HG03064 (cell line): ENCODE data around the gene CYP4B1.
"Not testable (repeated sequence)": the region's sequence is repeated elsewhere in the genome, so short reads cannot be mapped to it uniquely, and the experiment has no call there.

Experiments
- ATAC-seq: cut with Tn5 transposase; IDR thresholded peaks from one replicate; pipeline ENCODE4 v1.9.1; 2021; ENCODE audit warnings: low read depth; ENCODE audit not compliant: unreplicated experiment

CYP4B1 gene

DNA sequence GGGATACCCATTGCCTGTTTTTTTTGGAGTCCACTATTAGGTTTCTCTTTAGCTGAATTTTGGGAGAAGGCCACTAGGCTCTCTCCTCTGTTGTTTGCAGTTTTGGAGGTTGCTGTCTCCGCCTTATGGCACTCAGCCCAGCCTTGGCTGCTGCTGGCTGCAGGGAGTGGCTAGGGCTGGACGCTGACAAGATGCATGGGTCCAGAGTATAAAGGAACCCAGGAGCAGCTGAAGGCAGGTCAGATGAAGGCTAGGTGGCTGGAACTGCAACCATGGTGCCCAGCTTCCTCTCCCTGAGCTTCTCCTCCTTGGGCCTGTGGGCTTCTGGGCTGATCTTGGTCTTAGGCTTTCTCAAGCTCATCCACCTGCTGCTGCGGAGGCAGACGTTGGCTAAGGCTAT lies at the start of gene CYP4B1:
CYP4B1 (plus strand) TSS at position 237 of the 400 bp plus-strand sequence; CDS start at position 273, 36 bp downstream.
- no peak for ATAC-seq

DNA sequence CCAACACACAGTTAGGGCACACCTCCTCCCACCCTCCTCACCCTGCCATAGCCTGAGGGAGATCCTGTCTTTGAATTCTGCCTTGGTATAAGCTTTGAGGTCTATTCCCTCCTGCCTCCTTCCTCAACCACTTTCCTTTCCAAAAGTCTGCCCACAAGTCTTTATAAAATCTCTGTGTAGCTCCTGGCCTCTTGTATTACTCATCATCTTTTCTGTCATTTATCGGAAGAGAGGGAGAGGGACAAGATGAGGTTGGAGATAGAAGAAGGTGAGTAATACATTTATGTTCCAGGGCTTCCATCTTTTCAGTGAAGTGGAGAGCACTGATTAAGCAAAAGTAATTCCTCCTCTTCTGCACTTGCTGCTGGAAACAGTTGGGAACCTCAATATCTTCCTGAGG lies 49.4 kb upstream of the CYP4B1 start:
- ATAC-seq, result no peak

DNA sequence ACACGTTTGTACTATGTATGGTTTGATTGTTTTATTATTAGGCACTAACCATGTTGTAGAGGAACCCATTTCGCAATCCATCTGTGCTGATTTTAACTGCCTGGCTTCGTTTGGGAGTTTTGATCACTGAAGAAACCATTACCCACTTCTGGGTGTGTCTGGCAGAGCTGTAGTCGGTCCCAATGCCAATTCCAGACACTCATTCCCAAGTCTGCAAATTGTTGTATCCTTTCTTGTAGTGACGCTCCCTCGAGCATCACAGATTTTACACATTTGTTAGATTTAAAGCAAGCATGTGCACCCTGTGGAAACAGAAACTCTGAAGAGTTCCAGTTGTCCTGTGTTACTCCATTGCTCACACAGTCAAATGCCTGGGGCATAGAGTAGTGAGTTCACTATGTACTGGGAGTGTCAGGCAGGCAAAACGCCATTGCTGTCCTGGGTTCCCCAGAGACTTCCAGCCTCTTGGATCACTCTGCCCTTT lies 48.9 kb upstream of the CYP4B1 start:
- ATAC-seq, result no peak

DNA sequence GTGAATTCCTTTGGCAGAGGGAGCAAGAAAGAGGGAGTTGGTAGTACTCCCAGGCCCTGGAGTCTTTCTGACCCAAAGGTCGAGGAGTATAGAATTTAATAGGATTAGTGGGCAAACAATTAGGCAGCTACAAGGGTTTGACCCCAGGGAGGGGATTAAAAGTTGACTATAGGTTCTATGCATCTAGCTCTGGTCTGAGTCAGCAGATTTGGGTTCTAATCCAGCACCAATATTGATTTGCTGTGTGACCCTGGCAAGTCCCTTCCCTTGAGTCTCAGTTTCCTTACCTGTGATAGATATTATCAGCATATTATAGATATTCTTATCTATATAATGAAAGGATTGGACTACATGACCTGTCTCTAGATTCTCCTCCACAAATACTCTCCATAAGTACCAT lies 44.9 kb upstream of the CYP4B1 start:
- ATAC-seq, result no peak

DNA sequence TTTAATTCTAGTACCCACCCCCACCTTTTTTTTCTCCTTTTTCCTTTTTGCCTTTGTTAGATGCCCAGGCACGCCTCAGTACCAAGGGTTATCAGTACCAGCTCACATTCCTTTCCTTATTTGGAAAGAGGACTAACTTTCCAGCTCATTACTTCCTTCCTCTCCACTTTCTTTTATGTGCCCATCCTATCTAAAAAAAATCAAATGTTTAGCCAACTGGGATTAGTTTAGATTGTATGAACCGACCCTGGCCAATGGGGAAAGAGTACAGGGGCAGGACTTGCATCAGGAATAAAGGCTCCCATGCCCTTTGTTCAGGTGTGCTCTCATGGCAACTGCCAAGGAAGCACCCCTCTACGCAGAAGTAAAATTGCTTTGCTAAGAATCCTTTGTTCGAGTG lies 44.1 kb upstream of the CYP4B1 start:
- not testable (repeated sequence) for ATAC-seq

DNA sequence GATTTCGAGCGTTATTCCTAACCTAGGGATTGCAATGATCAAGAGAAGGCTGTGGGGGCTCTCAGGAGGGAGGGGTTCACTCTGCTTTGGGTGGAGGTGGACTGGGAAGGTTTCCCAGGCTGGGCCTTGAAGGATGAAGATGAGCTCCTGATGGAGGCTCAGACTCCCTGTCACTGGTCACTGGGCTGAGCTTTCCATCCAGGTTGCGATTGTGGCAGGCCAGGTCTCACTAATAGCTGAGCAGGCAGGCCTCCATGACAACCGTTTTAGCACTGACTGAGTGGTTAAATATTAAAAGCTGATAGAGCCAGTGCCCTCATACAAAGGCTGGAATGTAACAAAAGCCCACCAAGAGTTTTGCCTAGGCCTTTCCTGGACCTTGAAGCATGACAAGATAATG lies 43.7 kb upstream of the CYP4B1 start:
- ATAC-seq, result no peak

DNA sequence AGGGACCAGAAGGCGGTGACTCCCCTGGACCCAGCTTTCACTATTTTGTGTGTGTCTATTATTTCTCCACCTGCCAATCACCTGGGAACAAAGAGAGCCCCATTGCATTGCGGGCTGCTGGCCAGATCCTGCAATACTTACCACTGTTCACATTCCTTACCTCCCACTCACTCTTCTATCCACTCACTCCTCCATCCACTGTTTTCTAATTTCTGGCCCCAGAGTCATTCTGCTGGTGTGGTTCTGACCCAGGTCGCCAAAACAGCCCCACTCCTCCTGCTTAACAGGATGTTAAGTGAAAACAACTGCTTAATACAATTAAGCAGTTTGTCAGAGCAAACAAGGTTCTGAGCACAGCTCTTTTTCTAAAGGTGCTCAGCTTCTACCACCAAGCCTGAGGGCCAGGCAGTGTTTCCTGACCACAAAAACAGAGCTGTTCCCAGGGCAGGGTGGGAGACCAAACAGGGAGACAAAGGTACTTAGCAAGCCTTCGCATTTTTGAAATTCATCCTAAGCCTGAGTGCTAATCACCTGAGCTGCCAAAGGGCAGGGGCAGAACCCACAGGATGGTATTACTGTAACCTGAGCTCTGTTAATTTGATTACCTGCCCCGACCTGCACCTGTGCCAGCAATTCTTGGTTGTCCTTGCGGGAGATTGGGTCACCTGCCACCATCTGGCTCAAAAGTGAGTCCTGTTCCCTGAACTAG lies 41.4 kb upstream of the CYP4B1 start:
- no peak for ATAC-seq

DNA sequence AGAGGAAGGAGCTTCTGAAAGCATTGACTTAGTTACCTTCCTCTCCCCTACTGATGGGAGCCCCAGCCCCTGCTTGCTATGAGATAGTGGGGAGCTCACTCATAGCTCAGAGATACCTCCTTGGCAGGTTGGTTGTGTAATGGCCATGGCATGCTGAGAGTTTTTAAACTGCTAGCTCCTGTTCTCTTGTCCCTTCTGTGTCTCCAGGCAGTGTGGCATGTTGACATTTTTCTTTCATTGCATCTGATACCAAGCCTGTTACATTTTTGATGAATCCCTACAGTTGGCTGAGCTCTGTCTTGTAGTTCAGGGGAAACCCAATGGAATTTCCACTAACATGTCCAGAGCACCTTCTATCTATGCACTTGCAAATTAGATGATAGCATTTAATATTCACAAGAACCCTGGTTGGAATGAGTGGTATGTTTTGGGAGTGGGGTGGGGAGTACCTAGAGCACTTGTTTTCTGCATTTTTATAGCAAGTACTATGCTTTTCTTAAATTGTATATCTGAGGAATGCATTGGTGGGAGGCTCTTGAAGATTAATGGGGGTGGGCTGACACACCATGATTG lies 40.8 kb upstream of the CYP4B1 start:
- ATAC-seq, result no peak

DNA sequence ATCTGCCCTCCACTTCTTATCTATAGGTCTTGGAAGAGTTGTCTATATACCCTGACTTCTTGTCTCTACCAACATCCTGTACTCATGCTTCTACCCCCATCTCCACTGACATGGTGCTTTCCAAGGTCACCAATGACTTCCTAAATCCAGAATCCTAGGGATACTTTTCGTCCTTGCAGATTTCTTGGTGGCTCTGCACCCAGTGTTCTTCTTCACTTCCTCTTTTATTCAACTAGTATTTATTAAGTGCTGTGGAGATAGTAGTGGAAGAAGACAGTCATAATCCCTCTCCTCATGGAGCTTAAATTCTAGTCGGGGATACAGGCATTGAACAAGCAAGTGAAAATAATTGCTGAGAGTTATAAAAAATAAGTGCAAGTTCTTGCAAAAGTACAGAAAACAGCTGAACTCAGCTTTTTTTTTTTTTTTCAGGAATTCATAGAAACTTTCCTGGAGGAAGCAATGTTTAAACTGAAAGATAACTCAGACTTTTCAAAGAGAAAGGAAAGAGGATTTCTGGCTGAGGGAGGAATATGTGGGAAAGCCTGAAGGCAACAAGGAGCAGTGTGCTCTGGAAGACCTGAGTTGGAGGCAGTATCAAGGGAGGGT lies 38.2 kb upstream of the CYP4B1 start:
- ATAC-seq, result no peak

DNA sequence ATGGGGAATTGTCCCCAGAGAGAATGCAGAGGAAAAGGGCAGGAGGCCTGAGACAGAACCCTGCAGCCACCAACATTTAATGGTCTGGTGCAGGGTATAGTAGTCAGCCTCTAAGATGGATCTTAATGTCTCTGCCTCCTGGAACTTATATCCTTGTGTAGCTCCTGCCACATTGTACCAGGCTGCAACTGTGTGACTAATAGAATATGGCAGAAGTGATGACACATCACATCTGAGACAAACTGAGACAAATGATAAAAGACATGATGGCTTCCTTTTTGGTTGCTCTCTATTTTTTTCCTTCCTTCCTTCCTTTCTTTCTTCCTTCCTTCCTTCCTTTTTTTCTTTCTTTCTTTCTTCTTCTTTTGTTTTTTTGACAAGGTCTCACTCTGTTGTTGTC lies 37.1 kb upstream of the CYP4B1 start:
- no peak for ATAC-seq

DNA sequence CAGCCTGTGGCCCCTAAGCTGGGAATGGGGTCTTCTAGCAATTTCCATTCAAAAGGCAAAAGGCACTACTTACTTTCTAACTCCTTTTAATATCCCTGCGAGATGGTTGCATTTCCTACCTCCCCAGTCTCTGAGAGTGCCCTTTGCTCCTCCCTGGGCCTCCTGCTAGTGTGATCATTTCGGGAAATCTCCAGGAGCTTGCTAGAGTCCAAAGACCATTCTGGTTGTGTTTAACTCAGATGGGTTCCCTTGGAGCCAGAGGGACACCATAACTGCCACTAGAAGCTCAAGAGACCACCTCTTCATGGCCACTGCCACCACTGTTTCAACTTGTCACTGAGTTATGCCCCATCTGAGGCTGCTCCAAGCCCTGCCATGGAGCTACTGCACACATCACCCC lies 34.4 kb upstream of the CYP4B1 start:
- no peak for ATAC-seq

DNA sequence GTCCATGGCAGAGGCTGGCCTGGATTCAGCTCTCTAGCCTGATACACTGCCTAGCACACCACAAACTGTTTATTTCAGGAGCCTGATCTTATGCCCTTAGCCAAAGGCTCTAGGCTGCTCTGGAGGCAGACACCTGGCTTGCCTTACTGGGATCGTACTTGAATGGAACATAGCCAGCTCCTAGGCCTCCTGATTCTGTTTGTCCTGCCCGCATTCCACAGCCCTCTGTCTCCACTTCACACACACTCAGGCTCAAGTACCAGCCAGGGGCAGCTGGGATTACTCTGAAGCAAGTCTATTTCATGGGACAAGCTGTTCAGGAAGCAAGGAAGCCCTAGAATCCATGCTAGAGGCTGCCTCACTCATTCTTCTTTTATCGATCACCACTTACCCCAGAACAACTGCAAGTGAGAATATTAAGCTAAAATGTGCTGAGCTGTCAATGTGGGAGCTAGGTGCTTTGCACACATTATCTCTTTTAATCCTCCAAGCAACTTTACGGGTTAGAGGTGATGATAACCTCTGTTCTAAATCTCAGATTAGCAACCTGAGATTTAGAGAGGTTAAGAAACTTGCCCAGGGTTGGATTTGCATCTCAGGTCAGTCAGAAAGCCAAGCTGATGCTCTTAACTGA lies 31.1 kb upstream of the CYP4B1 start:
- ATAC-seq, result no peak

DNA sequence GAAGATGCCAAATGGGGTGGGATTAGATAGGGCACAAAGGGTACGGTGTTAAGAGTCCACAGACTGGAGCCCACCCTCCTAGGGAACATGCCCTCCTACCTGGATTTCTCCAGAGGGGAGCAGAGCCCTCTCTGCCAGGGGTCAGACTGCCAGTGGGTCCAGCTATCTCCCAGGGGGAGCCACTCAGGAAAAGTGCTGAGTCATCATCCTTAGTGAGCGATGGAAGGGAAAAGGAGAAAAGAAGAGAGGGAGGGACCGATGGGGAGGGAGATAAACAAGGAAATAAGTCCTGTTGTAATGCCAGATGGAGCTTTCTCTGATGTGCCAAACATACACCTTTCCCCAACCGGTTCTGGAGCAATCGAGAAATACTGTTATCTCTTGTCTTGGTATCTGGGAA lies 30.4 kb upstream of the CYP4B1 start:
- no peak for ATAC-seq

DNA sequence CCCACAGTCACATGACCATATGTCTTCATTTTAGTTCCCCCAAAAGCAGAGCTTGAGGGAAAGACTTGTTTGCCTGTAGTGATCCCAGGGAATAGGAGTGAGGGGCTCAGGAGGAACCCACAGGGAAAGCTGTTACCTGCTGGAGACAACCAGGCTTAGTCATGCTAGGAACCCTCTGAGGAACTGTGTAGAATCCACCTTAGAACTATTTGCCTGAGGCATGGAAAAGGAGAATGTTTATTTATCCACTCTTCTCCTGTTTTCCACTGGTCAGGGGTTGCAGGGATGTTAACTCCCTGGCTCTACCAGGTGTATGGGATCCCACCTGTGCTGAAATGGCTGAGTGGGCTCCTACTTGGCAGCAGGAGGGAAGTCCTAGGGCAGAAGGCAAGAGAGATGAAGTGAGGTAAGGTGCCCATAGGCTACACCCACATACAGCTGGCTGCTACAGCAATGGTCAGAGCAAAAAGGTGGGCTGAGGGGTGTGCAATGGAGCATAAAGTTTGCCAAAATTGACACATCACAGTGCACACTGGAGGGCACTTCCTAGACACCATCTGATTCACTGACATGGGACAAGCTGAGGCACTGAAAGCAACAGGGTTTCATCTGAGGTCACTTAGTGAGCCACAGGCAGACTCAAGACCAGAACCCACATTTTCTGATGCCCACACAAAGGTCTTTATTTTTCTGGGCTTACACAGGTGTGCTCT lies 29.7 kb upstream of the CYP4B1 start:
- no peak for ATAC-seq

DNA sequence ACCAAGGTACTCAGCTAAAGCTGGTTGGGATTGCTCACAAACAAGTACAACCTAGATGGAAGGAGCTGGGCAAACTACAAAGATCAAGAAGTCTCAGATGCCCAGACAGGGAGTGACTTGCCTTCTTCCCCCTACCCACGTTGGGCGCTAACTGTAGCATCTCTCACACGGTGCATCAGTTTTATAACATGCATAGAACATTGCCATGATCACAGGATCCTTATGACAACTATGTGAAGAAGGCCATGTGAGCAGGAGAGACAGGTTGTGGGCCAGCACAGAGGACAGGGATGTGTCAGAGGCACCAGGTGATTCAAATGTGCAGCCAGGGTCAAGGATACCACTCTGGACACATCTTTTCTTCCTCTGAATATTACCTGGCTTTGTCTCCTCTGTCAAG lies 28.3 kb upstream of the CYP4B1 start:
- no peak for ATAC-seq

DNA sequence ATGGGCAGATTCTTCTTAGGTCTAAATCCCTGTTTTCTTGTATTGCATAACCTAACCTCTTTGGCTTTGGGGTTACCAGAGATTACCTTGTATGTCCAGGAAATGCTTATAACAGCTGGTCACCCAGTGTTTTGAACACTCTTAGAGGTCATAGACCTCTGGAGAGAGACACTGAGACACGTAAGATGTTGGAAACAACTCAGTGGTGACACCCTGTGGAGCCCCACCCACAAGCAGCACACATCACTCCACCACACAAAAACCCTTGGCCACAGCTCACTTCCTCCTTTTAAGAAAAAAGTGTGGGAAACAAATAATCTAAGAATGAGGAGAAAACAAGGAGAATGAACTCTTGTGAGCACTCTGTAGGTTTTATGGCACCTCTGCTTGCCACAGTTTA lies 26.3 kb upstream of the CYP4B1 start:
- ATAC-seq, result no peak

DNA sequence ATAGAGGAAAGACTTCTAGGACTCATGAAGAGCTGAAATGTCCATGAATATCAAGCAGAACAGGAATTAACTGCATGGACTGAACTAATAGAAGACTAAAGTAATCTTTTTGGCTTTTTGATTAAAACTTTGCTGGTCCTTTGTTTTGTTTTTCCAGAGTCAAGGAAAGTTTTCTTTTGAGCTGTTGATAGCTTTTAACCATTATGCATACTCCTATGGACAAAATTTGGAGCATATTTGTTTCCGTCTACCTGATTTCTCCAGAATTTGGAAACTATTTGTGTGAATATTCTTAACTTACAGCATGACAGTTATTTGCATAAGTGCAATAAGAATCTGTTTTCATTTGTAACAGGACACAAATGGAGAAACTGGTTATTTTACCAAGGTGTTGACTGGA lies 24.5 kb upstream of the CYP4B1 start:
- ATAC-seq, result no peak

DNA sequence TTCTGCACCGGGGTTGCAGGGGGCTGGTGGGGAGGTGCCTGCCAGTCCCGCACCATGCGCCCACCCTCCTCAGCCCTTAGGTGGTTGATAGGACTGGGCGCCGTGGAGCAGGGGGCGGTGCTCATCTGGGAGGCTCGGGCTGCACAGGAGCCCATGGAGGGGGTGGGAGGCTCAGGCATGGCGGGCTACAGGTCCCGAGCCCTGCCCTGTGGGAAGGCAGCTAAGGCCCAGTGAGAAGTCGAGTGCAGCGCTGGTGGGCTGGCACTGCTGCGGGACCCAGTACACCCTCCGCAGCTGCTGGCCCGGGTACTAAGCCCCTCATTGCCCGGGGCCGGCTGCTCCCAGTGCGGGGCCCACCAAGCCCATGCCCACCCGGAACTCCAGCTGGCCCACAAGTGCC lies 20.4 kb upstream of the CYP4B1 start:
- not testable (repeated sequence) for ATAC-seq

DNA sequence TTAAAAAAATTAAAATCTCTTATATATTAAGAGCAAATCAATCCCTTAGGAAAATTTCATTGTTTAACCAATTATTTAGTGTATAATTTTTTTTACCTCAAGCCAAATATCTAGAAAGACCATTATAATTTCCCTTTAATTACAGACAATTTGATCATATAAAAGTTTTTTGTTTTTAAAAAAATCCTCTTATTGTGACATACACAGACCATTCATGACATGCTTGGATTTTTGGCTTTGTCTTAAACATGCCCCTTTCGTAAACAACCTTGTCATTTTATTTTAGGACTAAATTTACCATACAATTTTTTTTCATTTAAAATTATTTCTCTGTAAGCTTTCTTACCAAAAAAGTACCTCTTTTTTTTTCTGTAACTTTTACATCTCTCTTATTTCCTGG lies 14.2 kb upstream of the CYP4B1 start:
- ATAC-seq, result no peak

DNA sequence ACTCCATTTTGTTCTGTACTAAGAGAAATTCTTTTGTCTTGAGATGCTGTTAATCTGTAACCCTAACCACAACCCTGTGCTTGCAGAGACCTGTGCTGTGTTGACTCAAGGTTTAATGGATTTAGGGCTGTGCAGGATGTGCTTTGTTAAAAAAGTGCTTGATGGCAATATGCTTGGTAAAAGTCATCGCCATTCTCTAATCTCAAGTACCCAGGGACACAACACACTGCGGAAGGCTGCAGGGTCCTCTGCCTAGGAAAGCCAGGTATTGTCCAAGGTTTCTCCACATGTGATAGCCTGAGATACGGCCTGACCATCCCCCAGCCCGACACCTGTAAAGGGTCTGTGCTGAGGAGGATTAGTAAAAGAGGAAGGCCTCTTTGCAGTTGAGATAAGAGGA lies 10.2 kb upstream of the CYP4B1 start:
- not testable (repeated sequence) for ATAC-seq
